Muscle layer of colon (tissue), 2 donors: ENCODE data around the gene TRIM52.

ENCODE experiments used
- H3K27ac ChIP-seq: one replicate; pipeline ENCODE4 v1.7.0; 2013; ENCODE audit warnings: low read depth, mild to moderate bottlenecking, low read length, moderate library complexity
- H3K27me3 ChIP-seq, 2 donors: one replicate each; pipeline ENCODE4 v1.7.0; 2013; ENCODE audit warnings: low read length in 2 of 2, mild to moderate bottlenecking in 2 of 2; ENCODE audit not compliant: insufficient read depth in 2 of 2, control insufficient read depth in 1 of 2
- H3K36me3 ChIP-seq: one replicate; pipeline ENCODE4 v1.7.0; 2013; ENCODE audit warnings: mild to moderate bottlenecking, low read length; ENCODE audit not compliant: insufficient read depth
- H3K4me1 ChIP-seq: one replicate; pipeline ENCODE4 v1.7.0; 2013; ENCODE audit warnings: mild to moderate bottlenecking, low read length; ENCODE audit not compliant: insufficient read depth
- H3K4me3 ChIP-seq, 2 donors: one replicate each; pipeline ENCODE4 v1.7.0; 2013; ENCODE audit warnings: low read length in 2 of 2, low read depth in 1 of 2, mild to moderate bottlenecking in 1 of 2, moderate library complexity in 1 of 2
- H3K9ac ChIP-seq: one replicate; pipeline ENCODE4 v1.7.0; 2013; ENCODE audit warnings: low read length
- H3K9me3 ChIP-seq: one replicate; pipeline ENCODE4 v1.7.0; 2013; ENCODE audit warnings: mild to moderate bottlenecking, low read length
- donor health status: abdominal sarcoma.
- donor health status: Adenocarcinoma of cecum.

Gene TRIM52

DNA sequence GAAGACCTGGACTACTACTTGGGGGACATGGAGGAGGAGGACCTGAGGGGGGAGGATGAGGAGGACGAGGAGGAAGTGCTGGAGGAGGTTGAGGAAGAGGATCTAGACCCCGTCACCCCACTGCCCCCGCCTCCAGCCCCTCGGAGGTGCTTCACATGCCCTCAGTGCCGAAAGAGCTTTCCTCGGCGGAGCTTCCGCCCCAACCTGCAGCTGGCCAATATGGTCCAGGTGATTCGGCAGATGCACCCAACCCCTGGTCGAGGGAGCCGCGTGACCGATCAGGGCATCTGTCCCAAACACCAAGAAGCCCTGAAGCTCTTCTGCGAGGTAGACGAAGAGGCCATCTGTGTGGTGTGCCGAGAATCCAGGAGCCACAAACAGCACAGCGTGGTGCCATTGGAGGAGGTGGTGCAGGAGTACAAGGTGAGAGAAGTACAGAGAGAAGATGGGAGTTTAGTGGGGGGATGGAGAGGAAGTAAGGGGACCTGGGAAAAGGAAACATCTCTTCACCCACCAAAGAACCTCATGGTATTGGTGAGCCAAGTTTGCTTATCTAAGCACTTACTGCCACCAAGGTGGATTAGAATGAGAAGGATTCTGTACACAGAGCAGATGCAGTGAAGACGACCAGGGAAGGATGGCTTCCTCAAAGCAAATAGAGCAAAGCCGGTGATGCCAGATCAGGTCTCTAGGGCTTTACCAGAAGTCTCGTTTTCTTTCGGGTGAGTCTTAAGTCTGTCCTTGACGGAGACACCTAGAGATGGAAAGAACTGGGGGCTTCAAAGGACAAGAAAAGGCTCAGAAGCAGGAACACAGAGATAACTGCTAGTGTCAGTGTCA lies 36.3 kb downstream of the TRIM52 start:
- Histone ChIP-seq H3K27me3 (no peaks in the 10 kb centered on the region), H3K36me3 (no peaks in the 10 kb centered on the region), H3K27ac (no peak overlapping the region), H3K9ac (peak overlapping the region; percentile 90), H3K4me3 (peak overlapping the region; percentile 81 to 87), H3K9me3 (no peaks in the 10 kb centered on the region), H3K4me1 (peaks cover 14% of the 10 kb centered on the region)

DNA sequence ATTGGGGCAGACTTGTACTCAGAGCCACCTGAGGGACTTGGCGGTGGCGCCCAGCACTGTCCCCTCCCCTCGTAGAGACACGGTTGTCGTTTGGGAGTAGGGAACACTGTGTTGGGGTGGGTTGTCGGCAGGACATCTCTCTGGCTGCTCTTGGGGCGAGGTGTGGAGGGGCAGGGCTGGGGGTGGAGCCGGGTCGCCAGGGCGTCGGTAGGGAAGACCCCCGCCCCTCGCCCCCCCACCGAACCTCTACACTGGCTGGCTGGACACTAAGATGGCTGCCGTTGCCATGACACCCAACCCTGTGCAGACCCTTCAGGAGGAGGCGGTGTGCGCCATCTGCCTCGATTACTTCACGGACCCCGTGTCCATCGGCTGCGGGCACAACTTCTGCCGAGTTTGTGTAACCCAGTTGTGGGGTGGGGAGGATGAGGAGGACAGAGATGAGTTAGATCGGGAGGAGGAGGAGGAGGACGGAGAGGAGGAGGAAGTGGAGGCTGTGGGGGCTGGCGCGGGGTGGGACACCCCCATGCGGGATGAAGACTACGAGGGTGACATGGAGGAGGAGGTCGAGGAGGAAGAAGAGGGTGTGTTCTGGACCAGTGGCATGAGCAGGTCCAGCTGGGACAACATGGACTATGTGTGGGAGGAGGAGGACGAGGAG lies 37.1 kb downstream of the TRIM52 start:
- Histone ChIP-seq H3K4me1 (peaks cover 14% of the 10 kb centered on the region), H3K4me3 (peak overlapping the region; percentile 81 to 87), H3K27me3 (no peaks in the 10 kb centered on the region), H3K27ac (peak overlapping the region; percentile 96), H3K36me3 (no peaks in the 10 kb centered on the region), H3K9ac (peak overlapping the region; percentile 90), H3K9me3 (no peaks in the 10 kb centered on the region)

DNA sequence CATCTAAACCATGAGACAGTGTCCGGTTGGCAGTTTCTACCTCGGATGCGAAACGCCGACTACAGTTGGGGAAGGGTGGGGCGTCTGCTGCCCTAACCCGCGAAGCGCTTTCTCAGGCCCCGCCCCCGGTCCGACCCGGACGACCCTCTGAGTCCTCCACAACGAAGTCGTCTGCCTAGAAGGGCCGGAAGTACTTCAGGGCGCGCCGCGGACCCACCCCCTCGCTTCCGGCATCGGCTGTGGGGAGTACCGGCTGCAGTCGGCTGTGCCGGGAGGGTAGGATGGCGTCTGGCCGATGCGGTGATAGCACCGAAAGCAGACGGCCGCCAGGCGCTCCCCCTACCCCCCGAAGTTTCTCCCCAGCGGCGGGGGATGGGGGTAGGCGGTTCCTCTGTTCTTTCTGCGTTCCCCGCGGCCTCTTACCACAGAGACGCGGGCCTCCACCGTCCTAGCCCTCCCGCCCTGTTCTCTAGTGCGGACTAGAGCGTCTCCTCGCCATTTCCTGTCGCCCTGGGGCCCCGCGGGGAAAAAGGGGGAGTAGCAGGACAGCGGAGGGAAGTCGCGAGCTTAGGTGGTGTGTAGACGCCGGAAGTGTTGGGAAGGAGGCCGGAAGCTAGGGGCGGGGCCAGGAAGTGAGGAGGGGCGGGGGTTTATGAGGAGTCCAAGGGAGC lies 37.8 kb downstream of the TRIM52 start, which contains the start of gene TRIM41:
Gene TRIM41, plus strand, starts transcription at position 224 of the 671 bp plus-strand sequence. CDS start 719 bp downstream, outside the sequence.
- peak within 1 kb of the TSS; percentile 81 to 87 for H3K4me3 ChIP-seq
- H3K9ac ChIP-seq, result peak within 1 kb of the TSS; percentile 90
- H3K4me1 ChIP-seq, result peaks cover 14% of the 10 kb centered on the region

DNA sequence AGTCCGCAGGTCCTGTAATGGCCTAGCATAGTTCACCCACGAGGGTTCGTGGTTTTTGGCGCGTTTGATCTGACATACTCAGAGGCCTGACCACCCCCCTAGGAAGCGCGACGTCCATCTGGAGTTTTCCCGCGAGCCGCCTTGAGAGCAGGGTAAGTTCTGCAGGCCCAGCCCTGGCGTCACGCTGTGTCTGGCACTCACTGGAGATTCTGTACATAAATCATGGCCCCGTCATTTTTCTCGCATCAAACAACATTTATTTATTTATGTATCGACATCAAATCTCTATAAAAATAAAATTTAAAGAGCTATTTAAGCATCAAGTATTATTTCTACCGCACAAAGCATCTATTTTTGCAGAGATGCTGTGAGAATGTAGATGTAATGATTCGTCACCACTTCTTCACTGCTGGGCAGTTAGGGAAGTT lies 38.3 kb downstream of the TRIM52 start:
- Histone ChIP-seq H3K9ac (peak overlapping the region; percentile 90), H3K27ac (peak overlapping the region; percentile 96), H3K9me3 (no peaks in the 10 kb centered on the region), H3K36me3 (no peaks in the 10 kb centered on the region), H3K27me3 (no peaks in the 10 kb centered on the region), H3K4me1 (peaks cover 14% of the 10 kb centered on the region), H3K4me3 (peak overlapping the region; percentile 63 to 87)

More for the DNA sequence above, 37.8 kb downstream of the TRIM52 start, which contains the start of gene TRIM41:
- Histone ChIP-seq H3K27me3 (no peaks in the 10 kb centered on the region), H3K27ac (peak within 1 kb of the TSS; percentile 96), H3K9me3 (no peaks in the 10 kb centered on the region), H3K36me3 (no peaks in the 10 kb centered on the region)

DNA sequence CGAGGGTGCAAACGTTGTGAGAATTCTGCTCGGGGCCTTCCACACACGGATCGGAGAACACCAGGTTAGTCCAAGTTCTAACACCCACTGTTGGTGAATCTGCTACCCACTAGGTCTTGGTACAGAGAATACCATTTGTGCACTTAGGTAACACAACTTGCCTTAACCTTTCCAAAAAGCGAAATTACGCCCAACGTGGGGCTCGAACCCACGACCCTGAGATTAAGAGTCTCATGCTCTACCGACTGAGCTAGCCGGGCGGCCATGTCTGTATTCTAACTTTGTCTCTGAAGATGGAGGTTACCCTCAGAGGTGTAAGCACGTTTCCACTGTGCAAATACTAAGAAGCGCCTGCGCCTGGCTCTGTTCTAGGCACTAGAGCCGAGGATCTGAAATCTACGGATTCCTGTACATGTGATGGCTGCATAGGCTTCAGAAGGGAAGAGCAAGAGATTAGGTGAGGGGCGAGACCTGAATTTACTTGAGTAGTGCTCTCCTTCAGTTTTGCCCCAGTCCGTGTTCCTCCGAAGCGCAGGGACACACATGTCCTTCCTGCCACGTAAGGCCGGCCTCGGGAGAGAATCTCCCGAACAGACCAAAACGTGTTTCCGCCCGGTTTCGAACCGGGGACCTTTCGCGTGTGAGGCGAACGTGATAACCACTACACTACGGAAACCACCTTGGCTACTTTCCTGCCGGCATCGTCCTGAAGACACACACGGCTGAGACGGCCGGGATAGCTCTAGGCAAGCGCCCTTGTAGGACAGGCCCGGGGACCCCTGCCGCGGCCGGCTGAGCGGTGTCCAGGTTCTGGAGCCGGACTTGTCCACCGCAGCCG lies 38.9 kb downstream of the TRIM52 start:
- H3K36me3 ChIP-seq, result no peaks in the 10 kb centered on the region
- H3K27me3 ChIP-seq, result no peaks in the 10 kb centered on the region
- H3K9me3 ChIP-seq, result no peaks in the 10 kb centered on the region
- peaks cover 14% of the 10 kb centered on the region for H3K4me1 ChIP-seq
- peak overlapping the region; percentile 96 for H3K27ac ChIP-seq
- H3K9ac ChIP-seq, result peak overlapping the region; percentile 90
- peak overlapping the region; percentile 63 to 87 for H3K4me3 ChIP-seq

DNA sequence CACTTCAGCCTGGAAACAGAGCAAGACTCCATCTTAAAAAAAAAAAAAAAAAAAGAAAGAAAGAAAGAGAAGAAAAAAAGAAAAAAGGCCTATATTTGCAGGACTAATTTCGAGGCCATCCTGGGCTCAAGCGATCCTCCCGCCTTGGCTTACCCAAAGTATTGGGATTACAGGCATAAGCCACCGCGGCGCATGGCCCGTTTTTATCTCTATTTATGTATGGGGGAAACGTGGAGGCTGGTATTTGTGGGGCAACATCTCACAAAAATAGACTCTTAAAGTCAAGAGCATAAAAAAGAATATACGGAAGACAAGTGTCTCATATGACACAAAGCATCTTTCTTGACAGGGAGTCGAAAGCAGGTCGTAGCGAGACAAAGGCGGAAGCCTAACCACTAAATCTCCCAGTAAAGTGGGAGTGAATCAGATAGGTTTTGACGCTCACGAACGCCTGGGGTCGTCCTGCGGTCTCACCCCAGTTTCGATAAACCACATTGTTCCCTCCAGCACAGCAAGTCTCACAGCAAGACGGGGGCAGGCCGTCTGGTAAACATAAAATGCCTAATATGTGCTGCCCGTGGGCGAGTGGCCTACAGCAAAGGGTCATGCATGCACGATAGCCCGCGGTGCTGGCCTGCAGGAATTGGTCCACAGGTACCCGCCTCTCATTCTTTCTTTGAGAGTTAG lies 39.7 kb downstream of the TRIM52 start:
- H3K27me3 ChIP-seq, result no peaks in the 10 kb centered on the region
- H3K9ac ChIP-seq, result no peak overlapping the region
- H3K9me3 ChIP-seq, result no peaks in the 10 kb centered on the region
- no peak overlapping the region for H3K27ac ChIP-seq
- peaks cover 19% of the 10 kb centered on the region for H3K4me1 ChIP-seq
- H3K4me3 ChIP-seq, result no peak overlapping the region
- no peaks in the 10 kb centered on the region for H3K36me3 ChIP-seq

DNA sequence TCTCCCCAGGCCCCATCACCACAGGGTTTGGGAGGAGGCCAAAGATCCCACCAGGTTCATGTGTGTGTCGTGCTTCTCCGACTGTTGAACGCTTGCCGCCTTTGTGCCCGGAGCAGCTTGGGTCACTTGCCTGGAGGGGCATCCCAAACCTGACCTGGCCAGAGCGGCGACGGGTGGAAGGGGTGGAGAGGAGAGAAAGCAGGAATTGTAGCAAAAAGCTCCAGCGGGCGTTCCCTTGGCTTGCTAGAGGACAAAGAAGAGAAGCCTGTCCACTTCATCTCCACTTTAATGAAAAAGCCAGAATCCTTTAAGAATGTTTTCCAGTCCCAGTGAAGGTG lies 40.8 kb downstream of the TRIM52 start:
- Histone ChIP-seq H3K27ac (no peak overlapping the region), H3K9ac (no peak overlapping the region), H3K4me1 (peaks cover 19% of the 10 kb centered on the region)

DNA sequence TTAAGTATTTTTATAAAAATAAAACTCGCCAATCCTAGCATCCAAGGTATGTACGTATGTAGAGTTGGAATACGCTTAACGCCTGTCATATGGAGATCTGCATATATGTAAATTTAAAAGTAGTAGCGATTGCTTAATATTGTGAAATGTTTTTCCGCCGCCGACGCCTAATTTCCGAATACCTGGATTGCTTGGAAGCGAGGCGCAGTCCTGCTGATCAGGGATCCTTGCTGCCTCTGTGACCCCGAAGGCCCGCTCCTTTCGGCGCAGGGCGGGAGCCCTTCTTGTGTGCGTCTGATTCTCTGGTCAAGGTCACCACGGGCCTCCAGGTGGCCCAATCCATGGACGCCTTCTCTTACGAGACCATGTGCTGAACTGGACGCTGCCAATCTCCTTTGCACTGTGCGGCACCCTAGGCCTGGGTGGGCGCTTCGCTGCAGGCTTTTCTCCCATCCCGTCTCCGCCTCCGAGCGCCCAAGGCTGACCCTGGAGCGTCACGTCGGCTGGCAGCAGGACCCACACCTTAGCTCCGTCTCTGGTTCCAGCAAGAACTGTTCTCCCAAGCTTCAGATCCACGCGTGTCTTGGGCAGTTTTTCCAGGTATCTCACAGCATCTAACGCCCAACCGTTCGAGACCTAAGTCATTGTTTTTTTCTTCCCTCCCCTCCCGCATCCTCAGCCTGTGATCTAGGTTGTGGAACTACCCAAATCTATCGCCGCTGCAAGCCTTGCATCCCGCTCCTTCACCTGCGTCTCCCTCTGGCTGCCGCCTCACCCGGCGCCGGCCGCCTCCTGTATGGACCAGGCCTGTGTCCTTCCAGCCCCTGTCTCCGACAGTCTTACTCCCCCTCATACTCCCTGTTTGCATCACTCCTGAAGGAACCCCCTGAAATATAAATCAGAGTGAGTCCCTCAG lies 41.4 kb downstream of the TRIM52 start:
- H3K36me3 ChIP-seq, result no peaks in the 10 kb centered on the region
- H3K4me3 ChIP-seq, result no peak overlapping the region
- H3K9me3 ChIP-seq, result no peaks in the 10 kb centered on the region
- H3K27me3 ChIP-seq, result no peaks in the 10 kb centered on the region
- no peak overlapping the region for H3K27ac ChIP-seq
- H3K9ac ChIP-seq, result no peak overlapping the region
- H3K4me1 ChIP-seq, result peaks cover 13% of the 10 kb centered on the region

More for the DNA sequence above, 40.8 kb downstream of the TRIM52 start:
- no peaks in the 10 kb centered on the region for H3K27me3 ChIP-seq
- H3K4me3 ChIP-seq, result no peak overlapping the region
- H3K36me3 ChIP-seq, result no peaks in the 10 kb centered on the region
- H3K9me3 ChIP-seq, result no peaks in the 10 kb centered on the region

DNA sequence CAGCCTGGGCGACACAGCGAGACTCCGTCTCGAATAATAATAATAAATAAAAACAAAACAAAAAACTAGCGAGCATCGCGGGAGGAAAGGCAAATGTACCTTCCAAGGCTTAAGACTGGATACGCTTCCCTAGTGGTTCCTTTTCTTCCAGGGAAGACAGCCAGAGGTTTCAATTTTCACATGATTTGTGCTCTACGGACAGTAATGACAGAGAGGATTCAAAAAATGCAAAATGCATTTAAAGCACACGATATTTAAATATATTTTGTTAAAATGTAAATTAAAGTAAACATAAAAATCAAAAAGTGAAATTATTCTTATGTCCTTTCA lies 42.2 kb downstream of the TRIM52 start:
- H3K27me3 ChIP-seq, result no peaks in the 10 kb centered on the region
- no peaks in the 10 kb centered on the region for H3K9me3 ChIP-seq
- H3K27ac ChIP-seq, result no peak overlapping the region

DNA sequence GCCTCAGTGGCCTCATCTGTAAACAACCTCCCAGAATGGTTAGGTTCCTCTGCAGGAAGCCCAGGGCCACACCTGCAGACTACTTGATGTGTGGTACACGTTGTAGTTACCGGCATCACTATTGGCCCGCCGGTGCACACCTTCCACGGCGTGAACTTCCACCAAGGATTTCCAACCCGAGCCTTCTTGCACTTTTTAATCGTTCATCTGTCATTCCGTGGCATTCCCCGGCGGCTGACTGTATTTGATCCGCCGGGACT lies 43.2 kb downstream of the TRIM52 start:
- Histone ChIP-seq H3K4me1 (peaks cover 6% of the 10 kb centered on the region), H3K4me3 (peak overlapping the region; percentile 47 to 70), H3K27ac (peak overlapping the region; percentile 41), H3K27me3 (no peaks in the 10 kb centered on the region), H3K9ac (peak overlapping the region; percentile 35), H3K36me3 (no peaks in the 10 kb centered on the region), H3K9me3 (no peaks in the 10 kb centered on the region)

More for the DNA sequence above, 42.2 kb downstream of the TRIM52 start:
- Histone ChIP-seq H3K4me1 (peaks cover 6% of the 10 kb centered on the region), H3K9ac (no peak overlapping the region), H3K36me3 (no peaks in the 10 kb centered on the region), H3K4me3 (peak overlapping the region in 1 of 2 donors; percentile 70)
